Right lobe of liver (tissue), 4 donors: ENCODE data around the gene ZNF521.

ENCODE experiments used
- CTCF ChIP-seq, 4 donors: fragments of 200-600 bp in 3 of 4; fragments of 450-650 bp in 1 of 4; IDR thresholded peaks; one replicate each; pipeline versions ENCODE4 v1.5.1 to v1.8.0; 2016 to 2022; ENCODE audit warnings: antibody characterized with exemption in 4 of 4, mild to moderate bottlenecking in 2 of 4
- POLR2A ChIP-seq: fragments of 450-650 bp; IDR thresholded peaks from one replicate; pipeline ENCODE4 v1.6.1; 2017; ENCODE audit warnings: antibody characterized with exemption, mild to moderate bottlenecking
- donor health status: DM: no; HTN: no; CAD: no.
- donor health status: DM: no; HTN: no; CAD: no.
- donor health status: DM: no; HTN: yes; CAD: no.

- TF ChIP-seq CTCF (IDR thresholded peaks at IDR 0.05) (no peak), POLR2A (no peak)
These were observed 38.7 kb downstream of the ZNF521 start for GRCh38 chr18:25313268-25313667.
